GM12873 (cell line): ENCODE data around the gene PTK7.

Experiments used
- TF ChIP-seq, protein P1 (sequence below): IDR thresholded peaks from 2 replicates; pipeline ENCODE4 v1.5.1; 2012; ENCODE audit warnings: low read depth, mild to moderate bottlenecking, moderate library complexity, low read length, control low read depth; ENCODE audit not compliant: insufficient read depth; ENCODE audit errors: missing control alignments

PTK7 gene

DNA sequence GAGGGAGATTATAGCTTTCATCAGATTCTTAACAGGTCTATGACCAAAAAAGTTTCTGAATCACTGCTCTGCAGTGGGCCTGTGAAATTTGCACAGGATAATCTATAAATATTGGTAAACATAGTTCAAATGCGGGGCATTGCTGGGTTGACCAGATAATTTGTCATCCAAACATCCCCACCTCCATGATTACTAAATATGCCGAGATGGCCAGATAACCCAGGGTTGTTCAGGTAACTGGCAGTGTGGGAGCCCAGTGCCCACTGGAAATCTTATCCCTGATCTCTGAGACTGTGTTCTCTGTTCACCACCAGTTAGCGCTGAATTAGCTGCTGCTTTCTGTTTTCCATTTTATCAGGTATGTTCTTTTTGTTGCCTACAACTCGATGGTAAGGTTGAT is 21.4 kb downstream of the PTK7 start:
- TF ChIP-seq, protein P1, sequence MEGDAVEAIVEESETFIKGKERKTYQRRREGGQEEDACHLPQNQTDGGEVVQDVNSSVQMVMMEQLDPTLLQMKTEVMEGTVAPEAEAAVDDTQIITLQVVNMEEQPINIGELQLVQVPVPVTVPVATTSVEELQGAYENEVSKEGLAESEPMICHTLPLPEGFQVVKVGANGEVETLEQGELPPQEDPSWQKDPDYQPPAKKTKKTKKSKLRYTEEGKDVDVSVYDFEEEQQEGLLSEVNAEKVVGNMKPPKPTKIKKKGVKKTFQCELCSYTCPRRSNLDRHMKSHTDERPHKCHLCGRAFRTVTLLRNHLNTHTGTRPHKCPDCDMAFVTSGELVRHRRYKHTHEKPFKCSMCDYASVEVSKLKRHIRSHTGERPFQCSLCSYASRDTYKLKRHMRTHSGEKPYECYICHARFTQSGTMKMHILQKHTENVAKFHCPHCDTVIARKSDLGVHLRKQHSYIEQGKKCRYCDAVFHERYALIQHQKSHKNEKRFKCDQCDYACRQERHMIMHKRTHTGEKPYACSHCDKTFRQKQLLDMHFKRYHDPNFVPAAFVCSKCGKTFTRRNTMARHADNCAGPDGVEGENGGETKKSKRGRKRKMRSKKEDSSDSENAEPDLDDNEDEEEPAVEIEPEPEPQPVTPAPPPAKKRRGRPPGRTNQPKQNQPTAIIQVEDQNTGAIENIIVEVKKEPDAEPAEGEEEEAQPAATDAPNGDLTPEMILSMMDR, result no peak

DNA sequence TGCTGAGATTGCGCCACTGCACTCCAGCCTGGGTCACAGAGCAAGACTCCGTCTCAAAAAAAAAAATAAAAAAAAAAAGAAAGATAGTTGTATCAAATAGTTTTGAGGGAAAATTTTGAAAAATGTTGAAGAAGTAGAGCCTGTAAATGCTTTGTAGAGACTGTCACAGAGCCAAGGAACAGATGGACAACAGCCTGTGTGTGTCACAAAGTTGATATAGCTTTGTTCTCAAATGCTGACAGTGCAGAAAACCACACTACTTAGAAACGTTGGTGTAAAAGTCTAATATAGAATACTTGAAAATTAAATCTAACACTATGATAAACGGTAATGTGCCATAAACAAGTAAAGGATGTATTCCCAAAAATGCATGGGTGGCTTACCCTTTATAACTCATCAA is 25.4 kb downstream of the PTK7 start:
- TF ChIP-seq, protein P1, result no peak

GRCh38 chr6:43103253-43103876 is 27.3 kb downstream of the PTK7 start:
- TF ChIP-seq, protein P1, result no peak

GRCh38 chr6:43105538-43106222 is 29.6 kb downstream of the PTK7 start:
- TF ChIP-seq, protein P1, result no peak

- TF ChIP-seq, protein P1, result no peak
Measured at GRCh38 chr6:43107344-43108062, 31.4 kb downstream of the PTK7 start.

DNA sequence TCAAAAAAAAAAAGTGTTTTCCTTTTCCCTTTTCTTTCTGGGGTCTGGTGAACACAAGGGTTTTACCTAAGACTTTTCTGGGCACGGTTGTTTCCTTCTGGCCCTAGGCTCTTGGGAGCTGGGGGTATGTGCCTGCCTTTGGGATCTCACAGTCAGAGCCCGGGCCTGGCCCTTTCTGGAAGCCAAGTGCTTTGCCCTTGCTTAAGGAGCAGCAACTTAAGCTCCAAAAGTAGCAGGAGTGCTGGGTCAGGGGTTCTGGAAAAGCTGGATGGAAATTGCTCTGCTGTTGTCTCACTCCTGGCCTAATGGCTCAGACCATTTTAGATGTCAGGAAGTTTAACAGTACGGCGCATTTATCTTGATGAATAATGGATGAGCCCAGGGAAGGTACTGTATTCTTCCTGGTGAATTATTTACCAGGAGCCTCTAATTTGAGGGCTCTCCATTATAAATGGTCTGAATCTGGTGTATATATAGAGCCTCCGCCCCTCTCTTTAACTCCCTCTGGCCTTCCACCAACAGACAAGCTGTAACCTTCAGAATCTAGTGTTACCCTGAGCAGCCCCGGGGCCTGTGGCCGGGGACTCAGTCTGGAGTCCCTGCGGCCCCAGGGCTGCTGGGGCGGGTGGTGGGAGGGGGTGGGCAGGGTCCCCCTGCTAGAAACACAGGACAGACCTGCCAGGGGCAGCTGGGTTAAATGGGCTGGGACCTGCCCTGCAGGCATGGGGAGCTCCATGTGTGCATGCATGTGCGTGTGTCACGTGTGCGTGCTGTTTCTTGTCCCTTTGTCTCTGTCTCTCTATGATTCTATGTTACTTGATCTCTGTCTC is 37.5 kb downstream of the PTK7 start:
- TF ChIP-seq, protein P1, result no peak
